GM12865 (cell line): ENCODE results near the gene IZUMO1.

ENCODE experiments used
- DNase-seq: peaks from one replicate; pipeline ENCODE4 v3.0.0; 2010; ENCODE audit warnings: low read depth
- H3K4me3 ChIP-seq: 2 replicates; pipeline ENCODE4 v1.5.1; 2011; ENCODE audit warnings: mild to moderate bottlenecking, low read depth, low read length, control low read depth
- TF ChIP-seq, protein P1 (sequence below): IDR thresholded peaks from 2 replicates; pipeline ENCODE4 v1.5.1; 2011; ENCODE audit warnings: low read length, control low read depth, low read depth, inconsistent platforms; ENCODE audit not compliant: insufficient read depth; ENCODE audit errors: missing control alignments

The IZUMO1 gene

GRCh38 chr19:48715681-48716171 lies 31.0 kb downstream of the IZUMO1 start:
- H3K4me3 ChIP-seq = no peak overlapping the region
- DNase-seq = no peak
- TF ChIP-seq, protein P1, sequence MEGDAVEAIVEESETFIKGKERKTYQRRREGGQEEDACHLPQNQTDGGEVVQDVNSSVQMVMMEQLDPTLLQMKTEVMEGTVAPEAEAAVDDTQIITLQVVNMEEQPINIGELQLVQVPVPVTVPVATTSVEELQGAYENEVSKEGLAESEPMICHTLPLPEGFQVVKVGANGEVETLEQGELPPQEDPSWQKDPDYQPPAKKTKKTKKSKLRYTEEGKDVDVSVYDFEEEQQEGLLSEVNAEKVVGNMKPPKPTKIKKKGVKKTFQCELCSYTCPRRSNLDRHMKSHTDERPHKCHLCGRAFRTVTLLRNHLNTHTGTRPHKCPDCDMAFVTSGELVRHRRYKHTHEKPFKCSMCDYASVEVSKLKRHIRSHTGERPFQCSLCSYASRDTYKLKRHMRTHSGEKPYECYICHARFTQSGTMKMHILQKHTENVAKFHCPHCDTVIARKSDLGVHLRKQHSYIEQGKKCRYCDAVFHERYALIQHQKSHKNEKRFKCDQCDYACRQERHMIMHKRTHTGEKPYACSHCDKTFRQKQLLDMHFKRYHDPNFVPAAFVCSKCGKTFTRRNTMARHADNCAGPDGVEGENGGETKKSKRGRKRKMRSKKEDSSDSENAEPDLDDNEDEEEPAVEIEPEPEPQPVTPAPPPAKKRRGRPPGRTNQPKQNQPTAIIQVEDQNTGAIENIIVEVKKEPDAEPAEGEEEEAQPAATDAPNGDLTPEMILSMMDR = no peak

DNA sequence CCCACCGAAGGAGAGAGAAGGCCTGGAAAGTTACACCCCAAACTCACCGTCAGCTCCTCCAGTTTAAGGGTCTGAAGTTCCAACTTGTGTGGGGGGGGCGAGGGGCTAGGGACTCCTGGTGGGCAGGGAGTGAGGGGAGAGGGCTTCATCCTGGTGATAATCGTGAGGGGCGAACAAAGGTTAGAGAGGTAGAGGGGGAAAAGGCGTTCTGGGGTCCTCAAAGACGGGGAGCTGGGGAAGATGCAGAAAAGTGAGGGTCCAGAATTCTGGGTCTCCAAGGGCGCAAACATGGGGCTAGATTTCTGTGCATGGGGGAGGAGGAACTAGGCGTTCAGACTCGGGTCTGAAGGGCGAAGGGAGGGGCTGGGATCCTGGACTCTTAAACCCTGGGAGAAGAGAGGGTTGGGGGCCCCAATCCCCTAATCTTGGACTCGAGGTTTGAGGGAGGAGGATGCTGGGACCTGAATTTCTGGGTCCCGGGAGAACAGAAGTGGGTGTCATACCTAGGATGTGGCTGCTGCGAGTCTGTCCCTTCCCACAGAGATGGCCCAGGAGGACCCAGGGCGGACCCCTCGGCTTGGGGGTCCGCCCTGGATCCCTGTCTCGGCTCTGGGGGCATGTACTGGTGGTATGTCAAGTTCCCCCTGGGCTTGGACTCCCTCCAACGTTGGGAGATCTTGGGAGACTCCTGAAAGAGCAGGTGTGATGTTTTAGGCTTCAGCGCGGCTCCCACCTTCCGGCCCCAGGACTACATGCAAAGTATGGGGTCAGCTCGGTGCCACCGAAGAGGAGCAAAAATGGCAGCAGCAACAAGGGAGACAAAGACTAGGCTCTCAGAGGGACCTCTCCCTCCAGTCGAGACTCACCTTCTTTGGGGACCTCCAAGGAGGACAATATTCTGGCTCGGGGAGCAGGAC lies 31.7 kb downstream of the IZUMO1 start:
- no peak for DNase-seq
- TF ChIP-seq, protein P1 = no peak
- peak overlapping the region; percentile 73 for H3K4me3 ChIP-seq

DNA sequence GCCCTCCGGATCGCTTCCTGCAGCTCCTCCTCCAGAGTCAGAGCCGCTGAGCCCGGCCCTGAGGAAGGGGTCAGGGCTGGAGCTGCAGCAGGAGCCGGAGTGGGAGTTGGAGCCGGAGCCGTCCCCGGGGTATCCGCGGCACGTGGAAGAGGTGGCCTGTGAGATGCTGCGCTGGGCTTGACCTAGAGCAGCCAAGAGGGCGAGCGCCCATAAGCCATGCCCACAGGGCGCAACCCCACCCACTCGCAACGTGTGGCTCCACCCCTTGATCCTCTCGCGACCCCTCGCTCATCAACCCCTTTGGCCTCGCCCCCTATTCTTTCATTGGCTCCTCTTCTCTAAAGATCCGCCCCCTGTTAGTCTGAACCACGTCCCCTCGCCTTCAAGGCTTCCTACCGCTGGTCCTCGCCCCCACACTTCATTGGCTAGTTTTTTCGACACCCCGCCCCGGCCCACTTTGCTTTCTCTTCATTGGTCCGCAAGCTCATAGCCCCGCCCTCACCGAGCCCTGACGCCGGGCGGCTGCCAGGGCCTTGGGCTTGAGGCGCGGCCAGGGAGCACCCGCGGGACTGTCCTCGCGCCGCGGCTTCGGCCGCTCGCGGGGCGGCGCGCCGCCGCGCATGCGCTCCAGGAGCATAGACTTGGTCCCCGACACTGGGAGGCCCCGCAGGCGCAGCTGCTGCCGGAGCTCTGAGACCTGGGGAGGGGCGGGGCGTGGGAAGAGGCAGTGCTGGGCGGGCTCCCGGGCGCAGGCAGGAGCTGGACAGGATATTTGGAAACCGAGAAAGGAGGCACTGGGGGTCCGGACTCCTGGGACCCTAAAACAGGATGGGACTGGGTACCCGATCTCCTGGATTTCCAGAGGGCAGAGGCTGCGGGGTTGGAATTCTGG lies 32.6 kb downstream of the IZUMO1 start:
- peak overlapping the region; percentile 97 for H3K4me3 ChIP-seq
- TF ChIP-seq, protein P1 = no peak
- peak; percentile 99 for DNase-seq

DNA sequence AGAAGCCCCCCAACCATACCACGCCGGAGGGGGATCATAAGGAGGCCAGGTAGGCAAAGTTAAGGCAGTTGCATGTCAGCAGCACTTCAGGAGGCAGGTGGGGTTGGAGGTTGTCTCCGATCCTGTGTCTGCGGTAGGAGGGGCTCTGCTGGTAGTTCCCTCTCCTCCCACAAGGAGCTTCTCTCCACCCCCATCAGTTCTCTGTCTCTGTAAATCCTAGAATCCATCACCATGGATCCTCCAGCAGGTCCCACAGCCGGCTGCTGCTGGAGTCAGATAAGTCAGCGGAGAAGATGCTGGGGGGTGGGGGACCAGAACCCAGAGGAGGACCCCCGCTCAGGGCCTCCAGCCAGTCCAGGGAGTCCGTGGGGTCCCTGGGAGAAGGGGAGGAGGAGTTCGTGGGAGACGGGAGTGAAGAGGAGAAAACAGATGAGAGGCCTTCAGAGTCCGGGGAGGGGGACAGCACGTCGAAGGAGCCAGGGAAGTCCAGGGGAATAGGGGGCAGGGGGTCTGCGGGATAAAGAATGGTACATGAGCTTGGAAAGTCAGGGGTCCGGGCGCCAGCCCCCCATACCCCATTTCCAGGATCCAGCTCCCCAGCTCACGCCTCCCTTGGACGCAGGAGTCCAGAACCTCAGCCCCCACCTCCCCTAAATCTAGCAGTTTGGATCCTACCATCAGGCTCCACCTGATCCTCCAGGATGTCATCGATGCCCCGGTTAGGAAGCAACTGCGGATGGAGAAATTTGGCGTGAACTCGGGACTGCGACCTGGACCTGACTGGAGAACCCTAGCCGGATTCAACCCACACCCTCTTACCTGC lies 33.5 kb downstream of the IZUMO1 start:
- DNase-seq = peak; percentile 30
- TF ChIP-seq, protein P1 = no peak

GRCh38 chr19:48711106-48711662 lies 35.5 kb downstream of the IZUMO1 start:
- TF ChIP-seq, protein P1 = no peak
- no peak for DNase-seq
- H3K4me3 ChIP-seq = no peak overlapping the region

More for the DNA sequence above, 33.5 kb downstream of the IZUMO1 start:
- H3K4me3 ChIP-seq = peak overlapping the region; percentile 97

DNA sequence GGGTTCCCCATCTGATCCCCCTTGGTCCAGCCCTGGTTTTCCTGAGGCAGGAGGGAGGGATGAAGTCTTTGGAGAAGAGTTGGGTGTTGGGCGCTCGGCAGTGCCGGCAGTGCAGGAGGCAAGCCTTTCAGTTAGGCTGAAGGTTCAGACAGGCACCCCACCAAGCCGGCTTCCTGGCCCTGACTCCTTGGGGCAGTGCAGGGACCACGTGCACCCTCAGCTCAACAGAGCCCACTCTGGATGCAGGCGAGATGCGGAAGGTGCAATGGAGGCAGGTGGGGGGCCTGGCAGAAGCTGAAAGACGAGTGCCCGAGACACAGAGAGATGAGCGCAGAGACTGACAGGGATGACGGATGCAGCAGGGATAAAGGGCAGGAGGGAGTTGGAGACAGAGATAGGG lies 38.2 kb downstream of the IZUMO1 start:
- TF ChIP-seq, protein P1 = no peak
- no peak for DNase-seq
- H3K4me3 ChIP-seq = no peak overlapping the region
